Stimulated activated CD4-positive, alpha-beta T cell treated with anti-CD3 and anti-CD28 coated beads, Interleukin-2, amount 100 ng/mL, for 4 hours (primary cell): ENCODE results near the gene KCNS3.

ENCODE experiments used
- DNase-seq: peaks from one replicate; pipeline ENCODE4 v3.0.0-alpha.2; 2020; ENCODE audit warnings: low read depth

Gene KCNS3

GRCh38 chr2:17877811-17878280 lies 621 bp upstream of the KCNS3 start:
- DNase-seq, result no peak

- DNase-seq, result no peak
These were observed 858 bp downstream of the KCNS3 start for GRCh38 chr2:17879137-17879912.

- no peak for DNase-seq
These were observed 1.4 kb downstream of the KCNS3 start for GRCh38 chr2:17879913-17880274.

GRCh38 chr2:17892770-17893534 lies 14.5 kb downstream of the KCNS3 start:
- DNase-seq, result no peak

GRCh38 chr2:17894005-17894404 lies 15.5 kb downstream of the KCNS3 start:
- no peak for DNase-seq

- DNase-seq, result no peak
These were observed 16.1 kb downstream of the KCNS3 start for GRCh38 chr2:17894556-17894955.

- no peak for DNase-seq
These were observed 21.4 kb downstream of the KCNS3 start for GRCh38 chr2:17899871-17900270.

GRCh38 chr2:17901246-17901645 lies 22.8 kb downstream of the KCNS3 start:
- DNase-seq, result no peak

- DNase-seq, result no peak
These were observed 32.5 kb downstream of the KCNS3 start for GRCh38 chr2:17910980-17911379.

- DNase-seq, result no peak
These were observed 33.2 kb downstream of the KCNS3 start for GRCh38 chr2:17911491-17912260.

- no peak for DNase-seq
These were observed 33.8 kb downstream of the KCNS3 start for GRCh38 chr2:17912266-17912691.

- DNase-seq, result no peak
These were observed 36.6 kb downstream of the KCNS3 start for GRCh38 chr2:17915099-17915498.

- no peak for DNase-seq
These were observed 37.5 kb downstream of the KCNS3 start for GRCh38 chr2:17915811-17916518.

GRCh38 chr2:17916584-17916983 lies 38.1 kb downstream of the KCNS3 start:
- no peak for DNase-seq

GRCh38 chr2:17918789-17919188 lies 40.3 kb downstream of the KCNS3 start:
- no peak for DNase-seq

GRCh38 chr2:17930773-17931172 lies 52.3 kb downstream of the KCNS3 start:
- no peak for DNase-seq

GRCh38 chr2:17933256-17933655 lies 54.8 kb downstream of the KCNS3 start:
- DNase-seq, result no peak

- no peak for DNase-seq
These were observed 56.3 kb downstream of the KCNS3 start for GRCh38 chr2:17934721-17935120.

GRCh38 chr2:17935242-17935885 lies 56.9 kb downstream of the KCNS3 start:
- no peak for DNase-seq

- DNase-seq, result no peak
These were observed 58.1 kb downstream of the KCNS3 start for GRCh38 chr2:17936599-17936998.

GRCh38 chr2:17940091-17940630 lies 61.7 kb downstream of the KCNS3 start:
- DNase-seq, result no peak
